HEK293T (cell line): Measurements from ENCODE around the gene OXTR.

Experiments used
- ARNT ChIP-seq: fragments of 450-650 bp; IDR thresholded peaks from 2 replicates; pipeline ENCODE4 v1.6.1; 2017; ENCODE audit warnings: mild to moderate bottlenecking
- BHLHE40 ChIP-seq: fragments of 450-650 bp; IDR thresholded peaks from 2 replicates; pipeline ENCODE4 v1.6.1; 2016; ENCODE audit warnings: mild to moderate bottlenecking, moderate library complexity, borderline replicate concordance
- CTBP1 ChIP-seq: fragments of 450-650 bp; IDR thresholded peaks from 2 replicates; pipeline ENCODE4 v1.6.1; 2016; ENCODE audit warnings: borderline replicate concordance
- ELF4 ChIP-seq: fragments of 450-650 bp; IDR thresholded peaks from 2 replicates; pipeline ENCODE4 v1.6.1; 2017; ENCODE audit warnings: antibody characterized with exemption
- FOXK2 ChIP-seq: fragments of 450-650 bp; IDR thresholded peaks from 2 replicates; pipeline ENCODE4 v1.6.1; 2016; ENCODE audit warnings: mild to moderate bottlenecking
- FOXM1 ChIP-seq: fragments of 450-650 bp; IDR thresholded peaks from 2 replicates; pipeline ENCODE4 v1.6.1; 2017; ENCODE audit warnings: mild to moderate bottlenecking, borderline replicate concordance
- HDGF ChIP-seq: fragments of 450-650 bp; IDR thresholded peaks from 2 replicates; pipeline ENCODE4 v1.6.1; 2017; ENCODE audit warnings: antibody characterized with exemption, borderline replicate concordance
- NFRKB ChIP-seq: fragments of 450-650 bp; IDR thresholded peaks from 2 replicates; pipeline ENCODE4 v1.6.1; 2016; ENCODE audit warnings: mild to moderate bottlenecking, moderate library complexity
- PKNOX1 ChIP-seq: fragments of 450-650 bp; IDR thresholded peaks from 2 replicates; pipeline ENCODE4 v1.6.1; 2016
- SP1 ChIP-seq: fragments of 450-650 bp; IDR thresholded peaks from 2 replicates; pipeline ENCODE4 v1.6.1; 2017
- SUZ12 ChIP-seq: fragments of 450-650 bp; IDR thresholded peaks from 2 replicates; pipeline ENCODE4 v1.6.1; 2016; ENCODE audit warnings: mild to moderate bottlenecking
- TARDBP ChIP-seq: fragments of 450-650 bp; IDR thresholded peaks from 2 replicates; pipeline ENCODE4 v1.6.1; 2016
- ZNF384 ChIP-seq: fragments of 450-650 bp; IDR thresholded peaks from 2 replicates; pipeline ENCODE4 v1.6.1; 2016

DNA sequence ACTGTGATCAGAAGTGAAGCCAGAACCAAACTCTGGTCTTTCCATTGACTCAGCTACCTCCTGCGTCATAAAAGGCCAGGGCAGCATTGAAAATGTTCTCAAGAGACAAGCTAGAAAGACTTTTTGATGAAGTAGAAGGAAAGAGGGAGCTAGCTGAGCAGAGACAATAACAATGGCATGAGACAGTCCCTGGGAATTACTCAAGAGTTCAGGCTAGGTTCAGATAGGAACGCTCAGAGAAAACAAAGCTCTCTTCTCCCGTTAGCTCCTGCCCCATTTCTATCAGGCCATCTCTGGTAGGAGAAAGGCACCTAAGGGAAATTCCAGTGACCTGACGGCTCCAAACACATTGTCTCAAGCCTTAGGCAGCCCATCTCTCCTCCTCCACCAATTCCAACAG is 7.0 kb upstream of the OXTR start:
- TF ChIP-seq TARDBP: no peak
- no peak for TF ChIP-seq SP1
- no peak for TF ChIP-seq BHLHE40
- no peak for TF ChIP-seq NFRKB
- no peak for TF ChIP-seq FOXM1
- no peak for TF ChIP-seq PKNOX1
- no peak for TF ChIP-seq HDGF
- TF ChIP-seq FOXK2: no peak
- TF ChIP-seq ELF4: no peak
- no peak for TF ChIP-seq SUZ12
- no peak for TF ChIP-seq CTBP1
- no peak for TF ChIP-seq ZNF384
- TF ChIP-seq ARNT: no peak
